Measurements from ENCODE around the gene GDF2.

GDF2 gene

DNA sequence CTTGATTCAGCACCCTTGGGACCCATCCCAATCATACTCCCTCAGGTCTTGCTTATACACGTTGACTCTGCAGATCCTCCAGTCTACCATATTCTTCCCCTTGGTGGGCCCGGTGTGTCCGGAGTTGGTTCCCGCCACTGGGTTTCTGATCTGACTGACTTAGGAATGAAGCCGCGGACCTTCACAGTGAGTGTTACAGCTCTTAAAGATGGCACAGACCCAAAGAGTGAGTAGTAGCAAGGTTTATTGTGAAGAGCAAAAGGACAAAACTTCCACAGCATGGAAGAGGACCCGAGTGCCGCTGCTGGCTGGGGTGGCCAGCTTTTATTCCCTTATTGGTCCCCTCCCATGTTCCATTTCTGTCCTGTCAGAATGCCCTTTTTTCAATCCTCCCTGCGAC lies 28.2 kb upstream of the GDF2 start:
- peak; percentile 4 for DNase-seq

DNA sequence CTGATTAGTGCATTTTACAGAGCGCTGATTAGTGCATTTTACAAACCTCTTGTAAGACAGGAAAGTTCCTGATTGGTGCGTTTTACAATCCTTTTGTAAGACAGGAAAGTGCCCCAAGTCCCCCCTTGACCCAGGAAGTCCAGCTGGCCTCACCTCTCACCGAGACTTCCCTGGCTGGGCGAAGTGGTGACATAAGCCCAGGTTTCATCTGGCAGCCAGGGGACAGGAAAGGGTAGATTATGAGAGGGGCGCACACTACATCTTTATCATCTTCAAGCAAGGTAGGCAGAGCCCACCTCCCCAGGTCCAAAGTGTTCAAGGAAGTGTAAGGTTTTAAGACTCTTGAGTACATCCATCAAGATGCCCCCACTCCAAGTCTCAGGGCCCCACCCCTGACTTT lies 27.8 kb upstream of the GDF2 start:
- peak; percentile 6 for DNase-seq

DNA sequence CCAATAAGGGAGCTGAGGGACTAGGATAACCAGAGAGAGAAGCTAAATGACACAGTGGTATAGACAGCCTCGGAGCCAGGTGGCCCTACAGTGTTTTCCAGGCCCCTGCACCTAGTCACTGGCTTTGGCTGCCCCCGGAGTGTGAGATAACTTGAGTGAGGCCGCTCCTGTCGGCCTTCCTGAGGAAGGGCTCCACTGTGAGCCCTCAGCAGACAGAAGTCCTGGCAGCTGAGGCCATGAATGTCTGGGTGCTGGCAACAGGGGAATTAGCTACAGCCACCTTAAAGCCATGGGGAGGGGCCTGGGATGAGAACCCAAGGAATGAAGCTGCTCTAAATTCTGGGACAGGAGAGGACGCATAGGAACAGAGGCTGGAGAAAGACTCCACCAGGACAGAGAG lies 26.8 kb upstream of the GDF2 start:
- DNase-seq: peak; percentile 9

DNA sequence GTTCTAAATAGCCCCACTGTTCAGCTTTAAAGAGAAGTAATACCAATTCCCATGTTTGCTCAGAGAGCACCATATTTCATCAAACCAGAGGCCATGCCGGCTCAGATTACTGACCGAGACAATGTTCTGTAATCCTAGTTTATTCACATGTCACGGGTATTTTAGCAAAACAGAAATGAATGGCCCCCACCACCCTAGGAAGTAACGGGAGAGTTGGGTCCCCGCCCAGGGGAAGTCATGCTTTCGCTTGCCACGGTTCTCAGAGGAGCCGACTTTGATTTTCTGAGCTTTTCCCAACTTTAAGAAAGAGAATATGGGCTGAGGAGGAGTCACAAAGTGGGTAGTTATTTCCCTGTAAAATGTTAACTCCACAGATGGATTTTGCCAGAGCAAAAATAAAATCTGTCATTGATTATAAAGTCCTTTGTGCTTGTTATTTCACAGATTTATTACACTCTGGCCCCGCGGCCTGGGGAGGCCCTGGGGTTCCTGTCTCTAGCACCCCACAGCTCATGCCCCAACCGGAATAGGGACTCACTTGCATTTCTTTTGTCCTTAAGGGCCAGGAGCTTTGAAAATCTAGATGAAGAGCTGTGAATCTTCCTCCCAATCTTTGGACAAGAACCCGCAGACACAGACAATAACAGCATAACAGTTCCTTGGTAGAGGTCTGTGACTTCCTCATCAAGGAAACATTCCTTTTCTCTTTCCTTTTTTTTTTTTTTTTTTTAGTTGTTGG lies 25.9 kb upstream of the GDF2 start:
- DNase-seq: peak; percentile 43

DNA sequence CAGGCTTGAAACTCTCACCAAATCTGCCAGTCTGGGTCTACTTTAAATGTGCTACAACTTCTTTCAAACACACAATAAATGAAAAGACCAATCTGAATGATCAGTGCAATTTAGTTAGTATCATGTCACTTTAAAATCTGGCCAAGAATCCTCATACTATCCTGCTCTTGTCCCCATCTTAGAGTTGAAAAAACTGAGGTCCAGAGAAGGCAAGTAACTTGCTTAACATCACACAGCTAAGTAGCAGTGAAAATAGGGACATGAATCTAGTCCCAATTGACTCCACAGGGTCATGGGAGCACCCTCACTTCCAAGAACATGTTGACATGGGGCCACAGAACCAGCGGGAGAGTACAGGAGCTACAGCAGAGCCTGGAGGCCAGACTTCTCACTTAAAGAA lies 25.3 kb upstream of the GDF2 start:
- DNase-seq: peak; percentile 4

DNA sequence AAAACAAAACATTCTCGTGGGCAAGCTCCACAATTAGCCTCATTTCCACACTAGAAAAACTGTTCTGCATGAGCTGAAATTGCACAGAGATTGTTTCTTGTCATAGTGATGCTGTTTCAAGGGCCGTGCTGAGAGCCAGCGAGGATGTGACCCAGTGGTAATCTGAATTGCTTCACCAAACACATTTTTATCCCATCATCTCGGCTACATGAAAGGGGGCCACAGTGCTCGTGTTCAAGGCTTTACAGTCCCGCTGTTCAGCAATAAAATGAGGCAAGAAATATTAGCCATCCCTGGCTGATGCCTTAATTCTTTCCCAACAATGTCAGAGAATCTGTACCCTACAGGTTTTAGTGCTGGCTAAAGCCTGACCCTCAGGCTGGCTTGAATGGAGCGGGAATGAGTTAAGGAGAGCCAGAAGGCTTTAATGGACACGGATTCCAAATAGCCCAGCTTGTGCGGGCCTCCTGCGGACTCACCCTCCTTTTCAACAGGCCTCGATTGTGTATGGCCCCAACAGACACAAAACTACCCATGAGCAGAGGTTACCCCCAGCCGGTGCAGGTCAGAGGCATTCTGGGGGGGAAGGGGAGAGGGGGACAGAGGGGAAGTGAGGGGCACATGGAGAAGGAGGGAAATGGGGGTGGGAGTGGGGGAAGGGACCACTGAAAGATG lies 24.3 kb upstream of the GDF2 start:
- no peak for DNase-seq

DNA sequence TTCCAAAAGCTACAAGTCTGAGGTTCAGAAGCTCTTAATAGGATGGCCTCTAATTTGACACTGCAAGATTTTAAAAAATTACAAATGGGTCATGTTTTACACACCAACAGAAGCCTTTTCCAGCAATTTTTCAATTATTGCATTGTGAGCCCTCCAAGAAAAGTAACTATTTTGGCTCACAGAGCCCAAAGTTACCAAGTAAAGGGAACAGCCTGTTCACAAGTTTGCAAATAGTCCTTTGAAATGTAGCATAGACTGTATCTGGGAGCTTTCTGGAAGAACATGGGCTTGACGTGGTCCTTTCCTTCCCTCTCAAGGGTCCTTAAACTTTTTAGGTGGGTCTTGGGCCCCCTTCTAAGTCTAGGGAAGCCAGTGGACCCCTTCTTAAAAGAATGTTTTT lies 23.5 kb upstream of the GDF2 start:
- DNase-seq: no peak

DNA sequence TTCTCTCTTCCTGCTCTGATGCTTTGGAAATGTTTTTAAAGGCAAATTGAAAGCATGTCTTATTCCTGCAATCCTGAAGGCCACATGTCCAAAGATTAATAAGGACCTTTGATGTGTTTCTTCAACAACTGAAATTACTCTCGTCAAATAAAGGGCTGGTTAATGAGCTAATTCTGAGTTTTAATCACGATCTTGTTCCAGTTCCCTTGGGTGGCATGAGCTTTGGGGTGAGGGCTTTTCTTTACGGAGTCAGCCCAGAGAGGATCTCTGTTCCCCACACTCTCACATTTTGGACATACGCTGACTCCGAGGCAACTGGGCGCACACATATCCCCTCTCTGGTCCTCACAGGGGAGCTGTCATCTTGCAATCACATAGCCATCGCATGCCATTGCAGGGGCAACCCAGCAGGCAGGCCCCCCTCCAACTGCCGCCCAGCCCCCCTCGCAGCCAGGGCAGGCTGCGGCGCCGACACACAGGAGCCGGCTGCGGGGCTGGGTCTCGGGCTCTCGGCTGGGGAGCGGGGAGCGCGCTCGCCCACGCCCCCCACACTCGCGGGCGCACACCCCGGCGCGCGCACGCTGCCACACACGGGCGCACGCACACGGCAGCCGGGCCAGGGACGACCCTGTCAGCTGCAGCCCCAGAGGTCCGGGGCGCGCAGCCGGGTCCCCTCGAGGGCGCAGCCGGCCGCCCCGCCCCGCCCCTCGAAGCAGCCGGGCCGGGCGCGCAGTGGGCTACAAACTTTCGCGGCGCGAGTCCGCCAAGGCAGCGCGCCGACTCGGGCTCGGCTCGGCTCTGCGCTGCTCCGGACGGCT lies 22.4 kb upstream of the GDF2 start, which contains the start of gene GDF10:
Gene GDF10 (plus strand): TSS at position 587 of the 818 bp plus-strand sequence. CDS start 455 bp downstream, outside the sequence.
- no peak for DNase-seq

DNA sequence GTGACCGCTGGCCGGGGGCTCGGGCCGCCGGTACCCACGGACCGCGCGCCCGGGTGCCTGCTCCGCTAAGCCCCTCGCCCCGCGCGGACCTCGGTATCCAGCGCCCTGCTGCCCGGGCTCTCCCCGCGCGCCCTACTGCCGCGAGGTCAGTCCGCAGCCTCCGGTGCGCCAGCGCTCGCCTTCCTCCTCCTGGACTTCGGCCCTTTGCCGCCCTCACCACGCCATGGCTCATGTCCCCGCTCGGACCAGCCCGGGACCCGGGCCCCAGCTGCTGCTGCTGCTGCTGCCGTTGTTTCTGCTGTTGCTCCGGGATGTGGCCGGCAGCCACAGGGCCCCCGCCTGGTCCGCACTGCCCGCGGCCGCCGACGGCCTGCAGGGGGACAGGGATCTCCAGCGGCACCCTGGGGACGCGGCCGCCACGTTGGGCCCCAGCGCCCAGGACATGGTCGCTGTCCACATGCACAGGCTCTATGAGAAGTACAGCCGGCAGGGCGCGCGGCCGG lies 21.8 kb upstream of the GDF2 start:
- no peak for DNase-seq

DNA sequence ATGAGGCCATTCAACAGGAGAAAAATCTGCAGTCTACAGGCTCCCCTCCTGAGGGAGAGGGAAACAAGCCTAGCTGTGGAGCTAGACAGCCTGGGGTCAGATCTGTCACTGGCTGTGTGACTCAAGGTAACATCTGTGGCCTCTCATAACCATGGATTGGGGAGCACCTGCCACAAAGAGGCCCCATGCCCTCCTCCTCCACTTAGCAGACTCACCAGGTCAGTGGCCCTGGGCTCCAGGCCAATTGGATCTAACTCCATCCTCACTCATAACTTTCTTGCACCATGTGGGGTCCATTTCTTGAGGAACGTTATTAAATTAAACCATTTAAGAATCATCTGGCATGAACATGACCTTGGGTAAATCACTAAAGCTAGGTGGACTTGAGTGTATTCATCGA lies 20.4 kb upstream of the GDF2 start:
- no peak for DNase-seq

DNA sequence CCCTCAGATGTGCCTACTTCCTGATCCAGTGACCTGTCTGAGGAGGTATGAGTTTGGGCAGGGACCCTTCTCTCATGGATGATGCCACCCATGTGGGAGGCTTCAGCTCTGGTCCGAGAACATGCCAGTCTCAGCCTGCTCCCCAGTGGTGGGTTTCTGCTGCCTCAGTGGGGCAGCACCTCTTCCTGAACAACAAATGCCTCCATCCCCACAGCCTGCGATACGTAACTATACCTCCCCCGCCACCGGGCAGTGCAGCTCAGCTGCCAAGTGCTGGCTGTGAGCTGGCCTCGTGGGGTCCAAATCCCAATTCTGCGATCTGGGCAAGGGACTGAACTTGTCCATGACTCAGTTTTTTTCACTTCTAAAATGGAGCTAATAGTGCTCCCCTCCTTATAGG lies 19.1 kb upstream of the GDF2 start:
- no peak for DNase-seq

DNA sequence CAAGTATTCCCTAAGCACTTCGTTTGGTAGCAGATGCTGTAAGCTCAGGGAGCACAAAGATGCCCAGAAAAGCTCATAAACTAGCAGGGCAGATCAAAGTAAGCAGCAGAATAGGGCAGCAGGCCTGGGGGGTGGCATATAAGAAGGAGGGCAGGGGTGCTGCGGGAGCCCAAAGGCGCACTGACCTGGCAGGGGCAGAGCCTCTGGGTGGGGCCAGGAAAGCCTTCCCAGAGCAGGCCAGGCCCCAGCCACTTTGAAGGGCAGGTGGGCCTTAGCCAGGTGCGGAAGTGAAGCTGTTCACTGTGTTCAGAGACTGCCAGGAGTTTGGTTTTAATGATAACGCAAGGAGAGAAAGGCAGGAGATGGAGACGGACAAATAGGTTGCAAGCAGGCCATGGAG lies 18.4 kb upstream of the GDF2 start:
- DNase-seq: no peak

DNA sequence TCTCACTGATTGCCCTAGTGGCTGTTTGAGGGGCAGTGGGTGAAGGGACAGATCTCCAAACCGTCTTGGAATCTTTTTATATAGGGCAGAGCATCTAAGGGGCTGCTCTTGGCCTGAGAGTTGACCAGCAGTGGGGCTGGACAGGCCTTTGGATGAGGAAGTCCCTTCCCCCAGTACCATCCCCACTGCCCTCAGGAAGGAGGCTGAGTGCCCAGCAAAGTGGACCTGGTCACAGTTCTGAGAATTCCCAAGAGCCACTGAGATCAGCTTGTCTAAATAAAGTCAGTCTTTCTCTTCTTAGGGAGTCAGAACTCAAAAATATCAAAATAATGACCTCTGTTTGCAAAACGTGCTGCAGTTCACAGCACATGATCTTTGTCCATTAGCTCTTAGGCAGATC lies 16.7 kb upstream of the GDF2 start:
- DNase-seq: no peak

DNA sequence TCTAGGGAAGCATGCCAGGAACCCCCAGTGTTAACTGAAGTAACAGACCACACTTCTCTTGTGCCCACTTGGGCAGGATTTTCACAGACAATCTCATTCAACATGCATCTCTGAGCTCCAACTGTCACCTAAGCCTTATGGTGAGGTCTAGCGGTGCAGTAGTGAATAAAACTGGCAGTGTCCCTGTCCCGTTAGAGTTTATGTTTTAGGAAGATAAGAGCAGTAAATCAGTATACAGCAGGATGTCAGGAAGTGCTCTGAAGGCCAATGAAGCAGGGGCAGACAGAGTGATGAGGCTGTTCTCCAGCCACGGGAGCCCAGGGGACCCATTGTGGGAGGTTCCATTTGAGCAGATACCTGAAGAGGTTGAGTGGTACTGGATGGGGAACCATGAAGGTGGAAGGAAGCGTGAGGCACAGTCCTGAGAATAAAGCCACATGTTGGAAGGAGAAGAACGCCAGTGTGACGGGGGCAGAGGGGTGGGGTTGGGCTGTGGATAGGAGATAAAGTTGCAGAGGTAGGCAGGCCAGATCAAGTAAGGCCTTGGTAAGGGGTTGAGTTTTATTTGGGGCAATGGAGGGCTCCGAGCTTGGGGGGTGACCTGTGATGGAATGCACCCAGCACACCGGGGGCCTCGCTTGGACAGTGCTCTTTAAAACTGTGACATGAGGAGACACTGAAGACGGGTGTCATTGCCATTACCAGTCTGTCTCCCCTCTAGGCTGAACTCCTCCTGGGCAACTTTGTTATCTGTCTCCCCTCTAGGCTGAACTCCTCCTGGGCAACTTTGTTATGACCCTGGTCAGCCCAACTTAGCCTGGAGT lies 15.7 kb upstream of the GDF2 start:
- no peak for DNase-seq

DNA sequence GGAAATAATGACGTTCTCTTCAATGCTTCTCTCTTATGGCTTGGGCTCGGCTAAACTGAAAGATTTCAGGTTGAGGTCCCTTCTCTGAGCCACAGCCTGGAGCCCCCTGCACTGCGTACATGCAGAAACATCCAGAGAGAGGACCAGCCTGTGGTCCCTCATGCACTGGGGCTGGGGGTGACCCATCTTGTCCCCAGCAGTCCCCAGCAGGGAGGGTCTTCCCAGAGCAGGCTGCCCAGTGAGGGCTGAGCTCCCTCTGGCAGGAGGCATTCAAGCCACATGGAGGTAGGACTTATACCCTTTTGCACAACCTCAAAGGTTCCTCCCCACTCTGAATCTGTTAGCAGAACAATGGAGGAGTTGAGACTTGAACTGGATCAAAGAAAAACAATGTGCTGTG lies 14.9 kb upstream of the GDF2 start:
- no peak for DNase-seq

DNA sequence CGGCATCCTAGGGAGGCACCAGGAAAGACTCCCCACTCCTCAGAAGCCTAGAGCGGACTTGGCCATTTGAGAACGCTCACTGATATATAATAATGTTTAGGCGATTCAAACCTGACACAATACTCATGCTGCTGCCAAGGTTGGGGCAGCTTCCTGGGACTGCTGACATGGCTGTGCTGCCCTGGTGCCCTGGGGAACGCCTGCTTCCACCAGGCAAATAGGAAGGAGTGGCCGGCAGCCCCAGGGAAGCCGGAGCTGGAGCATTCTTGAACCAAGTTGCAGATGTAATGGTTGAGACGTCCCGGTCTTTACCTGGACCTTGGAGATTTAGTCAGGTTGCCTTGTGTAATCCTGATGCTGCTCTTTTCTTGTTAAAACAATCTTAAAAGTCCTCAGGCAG lies 13.5 kb upstream of the GDF2 start:
- no peak for DNase-seq

DNA sequence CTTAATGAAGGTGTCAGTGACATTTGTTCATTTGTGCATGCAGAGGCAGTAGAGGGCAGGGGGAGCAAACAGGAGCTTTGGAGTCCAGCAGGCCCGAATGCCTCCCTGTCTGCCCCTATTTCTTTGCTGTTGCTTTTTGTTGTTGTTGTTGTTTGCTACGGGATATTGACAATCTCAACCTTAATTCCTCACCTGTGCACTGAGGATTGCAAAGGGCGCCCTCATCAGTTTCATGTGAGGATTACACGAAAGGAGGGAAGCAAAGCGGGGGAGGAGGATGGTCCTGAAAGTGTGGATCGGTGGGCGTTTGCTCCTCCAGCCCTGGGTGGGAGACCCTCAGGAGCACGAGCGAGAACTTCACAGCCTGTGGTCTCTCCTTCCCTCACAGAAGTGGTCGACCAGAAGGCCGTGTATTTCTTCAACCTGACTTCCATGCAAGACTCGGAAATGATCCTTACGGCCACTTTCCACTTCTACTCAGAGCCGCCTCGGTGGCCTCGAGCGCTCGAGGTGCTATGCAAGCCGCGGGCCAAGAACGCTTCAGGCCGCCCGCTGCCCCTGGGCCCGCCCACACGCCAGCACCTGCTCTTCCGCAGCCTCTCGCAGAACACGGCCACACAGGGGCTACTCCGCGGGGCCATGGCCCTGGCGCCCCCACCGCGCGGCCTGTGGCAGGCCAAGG lies 12.7 kb upstream of the GDF2 start:
- no peak for DNase-seq

DNA sequence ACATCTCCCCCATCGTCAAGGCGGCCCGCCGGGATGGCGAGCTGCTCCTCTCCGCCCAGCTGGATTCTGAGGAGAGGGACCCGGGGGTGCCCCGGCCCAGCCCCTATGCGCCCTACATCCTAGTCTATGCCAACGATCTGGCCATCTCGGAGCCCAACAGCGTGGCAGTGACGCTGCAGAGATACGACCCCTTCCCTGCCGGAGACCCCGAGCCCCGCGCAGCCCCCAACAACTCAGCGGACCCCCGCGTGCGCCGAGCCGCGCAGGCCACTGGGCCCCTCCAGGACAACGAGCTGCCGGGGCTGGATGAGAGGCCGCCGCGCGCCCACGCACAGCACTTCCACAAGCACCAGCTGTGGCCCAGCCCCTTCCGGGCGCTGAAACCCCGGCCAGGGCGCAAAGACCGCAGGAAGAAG lies 12.2 kb upstream of the GDF2 start:
- DNase-seq: no peak

DNA sequence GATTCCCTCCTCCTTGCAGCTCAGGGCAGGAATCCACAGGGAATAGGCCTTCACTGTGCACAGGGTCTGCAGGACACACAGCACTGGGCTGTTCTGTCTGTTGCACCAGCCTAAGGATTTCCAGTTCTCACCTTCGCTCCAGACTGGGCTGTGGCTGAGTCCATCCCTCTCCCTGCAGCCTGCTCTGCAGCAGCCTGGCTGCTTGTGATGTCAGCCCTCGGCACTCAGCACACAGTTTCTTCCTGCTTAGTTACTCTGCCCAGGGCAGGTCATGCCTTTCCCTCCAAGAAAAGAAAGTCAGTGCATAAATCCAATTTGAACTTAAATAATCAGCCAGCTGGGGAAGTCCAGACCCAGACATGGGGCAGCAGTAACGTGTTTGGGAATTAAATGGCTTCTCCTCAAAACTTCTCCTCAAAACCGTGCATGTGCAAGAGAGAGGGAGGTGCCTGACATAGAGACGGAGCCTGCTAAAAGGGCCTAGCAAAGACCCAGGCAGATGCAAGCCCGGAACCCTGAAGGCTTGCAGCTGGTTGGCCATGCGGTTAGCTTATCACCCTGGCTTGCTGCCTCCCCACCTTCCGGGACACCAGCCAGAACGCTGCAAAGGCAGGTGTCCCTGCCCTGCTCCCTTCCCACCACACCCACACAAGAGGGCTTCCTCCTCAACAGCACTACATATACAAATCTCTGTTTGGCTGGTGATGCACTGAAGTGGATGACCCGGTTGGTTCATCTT lies 10.9 kb upstream of the GDF2 start:
- DNase-seq: no peak

DNA sequence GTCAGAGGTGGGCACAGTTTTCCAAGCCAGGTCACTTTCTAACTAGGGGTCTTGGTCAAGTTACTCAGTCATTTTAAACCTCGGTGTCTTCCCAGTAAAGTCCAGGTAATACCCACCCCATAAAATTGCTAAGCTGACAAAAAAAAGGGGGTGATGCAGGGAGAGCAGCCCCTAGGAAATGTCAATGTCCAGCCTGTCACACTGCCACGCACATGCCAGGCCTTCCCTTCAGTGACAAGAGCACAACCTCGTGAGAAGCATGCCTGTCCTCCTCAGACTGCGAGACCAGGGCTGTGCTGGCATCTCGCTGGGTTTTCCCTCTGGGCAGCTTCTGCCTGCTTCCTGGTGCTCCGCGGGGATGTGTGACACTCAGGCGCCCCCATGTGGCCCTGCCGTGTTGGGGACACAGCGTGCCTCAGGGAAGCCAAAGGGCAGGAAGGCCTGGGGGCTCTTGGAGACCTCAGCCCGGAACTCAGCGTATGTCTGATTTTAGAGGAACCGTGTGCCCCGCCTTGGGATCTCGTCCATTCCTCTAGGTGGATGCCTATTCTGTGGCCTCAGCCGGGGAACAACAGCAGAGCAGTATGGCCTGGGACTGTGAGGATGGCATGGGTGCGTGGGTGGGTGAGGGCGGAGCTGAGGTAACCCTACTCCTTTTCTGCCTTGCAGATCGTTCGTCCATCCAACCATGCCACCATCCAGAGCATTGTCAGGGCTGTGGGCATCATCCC lies 10.2 kb upstream of the GDF2 start:
- DNase-seq: peak; percentile 83

DNA sequence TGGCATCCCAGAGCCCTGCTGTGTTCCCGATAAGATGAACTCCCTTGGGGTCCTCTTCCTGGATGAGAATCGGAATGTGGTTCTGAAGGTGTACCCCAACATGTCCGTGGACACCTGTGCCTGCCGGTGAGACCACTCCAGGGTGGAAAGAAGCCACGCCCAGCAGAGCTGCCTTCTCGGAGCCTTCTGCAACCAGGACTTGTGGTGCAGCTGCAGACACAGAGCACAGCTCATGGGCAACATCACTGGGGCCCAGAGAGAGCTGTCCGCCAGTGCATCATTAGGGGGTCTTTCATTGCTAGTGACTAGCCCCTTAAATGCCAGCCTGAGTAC lies 9.6 kb upstream of the GDF2 start:
- DNase-seq: no peak
